ENCODE results near the gene RAB3C. TPM values are rescaled to one million over a fixed set of nuclear protein-coding genes. Genes with fewer than 3 reads are reported as not detected.

The RAB3C gene
- total RNA-seq, 1 experiment from 2014 or later = not detected

DNA sequence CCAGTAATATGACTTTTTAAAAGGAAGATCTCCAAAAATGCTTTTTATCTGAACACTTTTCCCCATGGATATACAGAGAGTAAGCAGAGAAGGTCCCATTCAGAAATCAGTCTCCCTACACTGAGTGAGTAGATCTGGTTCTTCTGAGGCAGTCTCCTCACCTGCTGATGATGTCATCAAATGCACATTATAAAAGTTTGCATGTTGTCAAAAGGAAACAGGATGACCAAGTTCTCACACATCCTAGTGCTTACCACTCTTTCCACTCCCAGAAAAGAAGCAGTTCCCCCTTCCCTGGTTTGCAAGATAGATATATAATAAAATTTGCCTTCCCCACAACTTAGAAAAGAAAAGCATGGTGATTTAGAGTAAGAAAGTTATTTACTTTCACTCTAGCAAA, 180.5 kb downstream of the RAB3C start:
- no peak for DNase-seq (ENCODE audit: low read depth, low spot score)
- H3K27ac ChIP-seq (ENCODE audit: low read length) = no peak overlapping the region
- intact Hi-C loops (cut with micrococcal nuclease; ENCODE audit: unreplicated experiment) = no loop called here
- H3K36me3 ChIP-seq (ENCODE audit: control insufficient read depth, insufficient read depth, low read length) = no peaks in the 10 kb centered on the region
- no TSS peak for BruUV-seq (replicated peaks)
- no peaks in the 10 kb centered on the region; the same call in 1 of the 2 replicates for H3K27me3 ChIP-seq (ENCODE audit: control insufficient read depth, insufficient read depth, low read length)
- no peaks in the 10 kb centered on the region for H3K9me3 ChIP-seq (ENCODE audit: control insufficient read depth, insufficient read depth, low read depth, low read length)
- ChIA-PET POLR2A (no interaction called here), CTCF (no interaction called here)
- no peaks in the 10 kb centered on the region for H3K4me1 ChIP-seq (ENCODE audit: control insufficient read depth, insufficient read depth, low read length)
- in situ Hi-C loops (cut with HindIII; ENCODE audit: low pct_unique_long_range_greater_than_20kb, low sequenced_read_pairs) = no loop called here
- H3K4me3 ChIP-seq (ENCODE audit: low read depth in 2 of 2, low read length in 2 of 2) = no peak overlapping the region
- TF ChIP-seq, protein P1, sequence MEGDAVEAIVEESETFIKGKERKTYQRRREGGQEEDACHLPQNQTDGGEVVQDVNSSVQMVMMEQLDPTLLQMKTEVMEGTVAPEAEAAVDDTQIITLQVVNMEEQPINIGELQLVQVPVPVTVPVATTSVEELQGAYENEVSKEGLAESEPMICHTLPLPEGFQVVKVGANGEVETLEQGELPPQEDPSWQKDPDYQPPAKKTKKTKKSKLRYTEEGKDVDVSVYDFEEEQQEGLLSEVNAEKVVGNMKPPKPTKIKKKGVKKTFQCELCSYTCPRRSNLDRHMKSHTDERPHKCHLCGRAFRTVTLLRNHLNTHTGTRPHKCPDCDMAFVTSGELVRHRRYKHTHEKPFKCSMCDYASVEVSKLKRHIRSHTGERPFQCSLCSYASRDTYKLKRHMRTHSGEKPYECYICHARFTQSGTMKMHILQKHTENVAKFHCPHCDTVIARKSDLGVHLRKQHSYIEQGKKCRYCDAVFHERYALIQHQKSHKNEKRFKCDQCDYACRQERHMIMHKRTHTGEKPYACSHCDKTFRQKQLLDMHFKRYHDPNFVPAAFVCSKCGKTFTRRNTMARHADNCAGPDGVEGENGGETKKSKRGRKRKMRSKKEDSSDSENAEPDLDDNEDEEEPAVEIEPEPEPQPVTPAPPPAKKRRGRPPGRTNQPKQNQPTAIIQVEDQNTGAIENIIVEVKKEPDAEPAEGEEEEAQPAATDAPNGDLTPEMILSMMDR (IDR thresholded peaks at IDR 0.05) = no peak
- ATAC-seq = no peak

GRCh38 chr5:58764199-58764598, 181.3 kb downstream of the RAB3C start:
- no peak for DNase-seq (ENCODE audit: low read depth, low spot score)

More at GRCh38 chr5:58764199-58764598, 181.3 kb downstream of the RAB3C start:
- no peaks in the 10 kb centered on the region for H3K9me3 ChIP-seq (ENCODE audit: control insufficient read depth, insufficient read depth, low read depth, low read length)
- H3K4me1 ChIP-seq (ENCODE audit: control insufficient read depth, insufficient read depth, low read length) = no peaks in the 10 kb centered on the region
- no peak for ATAC-seq
- TF ChIP-seq TCF7L2 (IDR thresholded peaks at IDR 0.05; ENCODE audit: low read depth, low read length) = no peak
- TF ChIP-seq, protein P1 (IDR thresholded peaks at IDR 0.05) = no peak
- no peak for TF ChIP-seq REST (IDR thresholded peaks at IDR 0.05; ENCODE audit: insufficient read depth in 1 of 2, low read depth in 2 of 2, low read length in 1 of 2)
- no peak for TF ChIP-seq POLR2AphosphoS5 (IDR thresholded peaks at IDR 0.05; ENCODE audit: low read depth, low read length)
- TF ChIP-seq SIN3A (IDR thresholded peaks at IDR 0.05; ENCODE audit: borderline replicate concordance, insufficient read depth, low read depth, low read length) = no peak
- no peak overlapping the region for H3K4me3 ChIP-seq (ENCODE audit: low read depth in 2 of 2, low read length in 2 of 2)
- in situ Hi-C loops (cut with HindIII; ENCODE audit: low pct_unique_long_range_greater_than_20kb, low sequenced_read_pairs) (no loop called here), intact Hi-C loops (cut with micrococcal nuclease; ENCODE audit: unreplicated experiment) (no loop called here)
- ChIA-PET CTCF (no interaction called here), POLR2A (no interaction called here)
- H3K27ac ChIP-seq (ENCODE audit: low read length) = no peak overlapping the region
- H3K36me3 ChIP-seq (ENCODE audit: control insufficient read depth, insufficient read depth, low read length) = no peaks in the 10 kb centered on the region
- BruUV-seq (replicated peaks) = no TSS peak
- no peaks in the 10 kb centered on the region; the same call in 1 of the 2 replicates for H3K27me3 ChIP-seq (ENCODE audit: control insufficient read depth, insufficient read depth, low read length)

Measured in Panc1 (cell line).